G401.6 (cell line): ENCODE results near the gene CFAP251.

Experiments
- FAIRE-seq: peaks from 2 replicates; lab custom pipeline; 2012; peaks lifted over from hg19 to GRCh38; lab: Jason Lieb, UNC

The CFAP251 gene

DNA sequence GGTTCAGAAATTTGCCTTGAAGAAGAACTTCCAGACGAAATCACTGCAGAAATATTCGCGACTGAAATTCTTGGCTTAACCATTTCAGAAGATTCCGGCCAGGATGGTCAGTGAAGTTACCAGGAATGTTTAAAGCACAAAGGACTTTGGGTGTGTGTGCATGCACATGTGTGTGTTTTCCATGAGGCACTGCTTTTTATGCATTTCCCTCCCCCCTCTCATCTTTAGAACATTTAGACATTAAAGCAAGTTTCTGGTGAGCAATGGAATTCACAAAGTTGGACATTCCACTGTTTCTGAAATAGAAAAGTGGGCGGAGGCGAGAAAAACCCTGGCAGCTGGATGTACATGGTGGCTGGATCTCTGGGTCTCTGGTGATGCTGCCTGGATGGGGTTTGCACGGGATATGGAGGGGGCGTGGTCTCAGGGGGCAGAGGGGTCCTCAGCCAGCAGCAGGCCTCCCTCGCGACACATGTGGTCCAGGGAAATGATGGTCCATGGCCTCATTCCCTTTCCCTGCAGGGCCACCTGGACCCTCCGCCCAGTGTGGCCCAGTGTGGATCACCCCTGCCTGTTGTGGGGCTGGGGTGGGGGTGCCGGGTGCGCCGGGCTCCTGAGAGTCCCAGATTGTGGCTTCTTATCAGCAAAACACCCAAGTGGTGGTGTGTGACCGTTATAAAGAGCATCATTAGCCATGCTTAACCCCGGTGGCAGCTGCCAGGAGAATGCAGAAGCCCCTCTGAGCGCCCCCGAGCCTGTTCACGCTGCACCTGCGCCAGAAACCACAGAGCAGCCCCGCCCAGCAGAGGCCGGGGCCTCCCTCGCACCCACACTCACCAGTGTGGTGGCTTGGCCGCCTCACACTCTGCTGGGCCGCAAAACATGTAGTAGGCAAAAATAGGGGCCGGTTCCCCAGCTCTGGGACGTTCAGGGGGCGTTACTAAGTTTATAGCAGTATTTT is 85.5 kb downstream of the CFAP251 start:
- no peak for FAIRE-seq

DNA sequence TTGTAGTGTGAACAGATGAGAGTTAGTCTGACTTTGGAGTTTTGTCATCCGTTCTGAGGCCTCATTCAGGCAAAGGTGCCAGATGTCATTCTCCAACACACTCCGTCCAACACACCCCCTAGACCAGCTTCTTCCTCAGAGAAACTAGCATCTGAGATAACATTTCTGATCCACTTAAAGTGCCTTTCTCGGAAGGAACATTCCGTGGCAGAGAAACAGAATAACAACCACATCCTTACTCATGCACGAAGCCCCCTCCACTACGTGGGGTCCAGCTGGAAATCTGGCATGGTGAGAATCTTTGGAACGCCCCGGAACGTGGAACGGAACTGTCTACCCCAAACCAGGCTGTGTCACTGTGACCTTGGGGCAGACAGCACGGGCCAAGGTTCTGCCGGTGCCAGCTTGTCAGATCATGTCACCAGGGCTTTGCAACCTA is 86.3 kb downstream of the CFAP251 start:
- no peak for FAIRE-seq

DNA sequence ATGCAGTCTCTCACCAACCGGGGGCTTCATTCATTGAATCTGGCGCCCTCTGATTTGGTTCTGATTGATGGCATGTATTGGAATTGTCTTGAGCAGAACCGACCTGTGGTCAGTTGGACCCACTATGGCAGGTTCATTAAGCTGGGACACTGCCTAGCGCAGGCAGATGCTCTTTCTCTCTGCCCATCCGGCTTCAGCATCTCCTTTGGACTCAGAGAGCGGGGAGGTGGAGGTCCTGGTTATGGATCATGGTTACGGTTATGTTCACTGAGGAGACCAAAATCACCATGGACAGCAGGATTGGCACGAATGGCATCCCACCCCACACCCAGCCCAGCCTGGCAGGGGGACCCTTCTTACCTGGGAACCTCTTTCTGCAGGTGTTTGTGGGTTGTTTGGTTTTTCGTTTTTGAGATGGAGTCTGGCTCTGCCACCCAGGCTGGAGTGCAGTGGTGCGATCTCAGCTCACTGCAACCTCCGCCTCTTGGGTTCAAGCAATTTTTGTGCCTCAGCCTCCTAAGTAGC is 86.9 kb downstream of the CFAP251 start:
- FAIRE-seq = no peak

DNA sequence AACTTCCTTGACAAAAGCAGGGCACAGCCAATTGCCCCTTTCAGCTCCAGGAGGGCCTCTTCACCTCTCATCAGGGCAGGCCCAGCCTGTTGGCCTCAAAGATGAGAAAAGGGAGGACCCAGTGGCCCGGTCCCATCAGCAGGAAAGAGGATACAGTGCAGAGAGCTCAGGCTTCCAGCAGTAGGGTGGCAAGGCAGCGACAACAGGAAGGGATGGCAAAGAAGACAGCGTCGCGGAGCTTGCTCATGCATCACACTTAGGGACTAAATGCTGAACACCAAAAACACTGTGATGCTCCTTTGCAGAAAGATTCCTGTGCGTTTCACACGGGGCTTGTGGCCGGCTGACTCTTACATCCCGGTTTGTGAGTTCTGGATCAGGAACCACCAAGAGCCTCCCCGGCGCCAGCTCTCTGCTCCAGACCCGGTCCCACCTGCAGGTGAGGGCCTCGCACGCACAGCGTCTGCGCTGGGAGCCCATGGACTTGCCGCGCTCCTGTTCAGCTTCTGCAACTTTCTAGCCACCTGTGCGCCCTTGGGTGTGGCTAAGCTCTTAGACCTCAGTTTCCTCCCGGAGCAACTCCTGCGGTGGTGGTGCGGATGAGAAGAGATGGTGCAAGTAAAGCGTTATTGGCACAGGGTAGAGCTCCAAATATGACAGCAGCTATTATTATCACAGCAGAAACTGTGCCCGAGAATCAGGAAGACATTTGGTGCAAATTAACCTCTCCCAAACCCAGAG is 88.0 kb downstream of the CFAP251 start:
- no peak for FAIRE-seq

DNA sequence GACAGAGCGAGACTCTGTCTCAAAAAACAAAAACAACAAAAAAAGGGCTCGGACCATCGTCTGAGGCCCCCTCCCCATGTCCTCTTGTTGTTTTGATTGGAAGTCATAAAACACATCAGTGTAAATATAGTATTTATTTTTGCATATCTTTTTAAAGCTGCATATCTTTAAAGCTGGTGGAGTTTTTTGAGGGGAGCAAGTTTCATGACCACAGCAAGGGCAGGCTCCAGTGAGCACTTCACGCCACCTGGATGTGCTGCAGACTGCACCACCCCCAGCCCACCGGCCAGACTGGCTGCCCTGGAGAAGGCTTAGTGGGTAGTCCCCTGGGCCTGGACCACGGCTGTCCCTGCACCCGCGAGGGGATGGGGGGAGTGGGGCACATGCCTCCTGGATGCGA is 91.3 kb downstream of the CFAP251 start:
- no peak for FAIRE-seq

DNA sequence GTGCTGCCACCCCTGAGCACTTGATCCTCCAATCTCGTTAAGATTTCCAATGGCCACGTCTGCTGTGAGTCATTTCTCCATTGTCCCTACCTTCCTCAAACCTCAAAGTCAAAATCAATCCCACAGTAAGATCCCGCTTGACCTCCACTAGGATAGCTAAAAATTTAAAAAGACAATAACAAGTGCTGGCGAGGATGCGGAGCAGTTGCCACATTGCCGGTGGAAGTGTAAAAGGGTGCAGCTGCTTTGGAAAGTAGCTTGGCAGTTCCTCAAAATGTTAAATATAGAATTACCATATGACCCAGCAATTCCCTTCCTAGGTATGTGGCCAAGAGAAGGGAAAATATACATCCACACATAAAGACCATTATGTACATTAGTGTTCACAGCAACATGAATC is 93.8 kb downstream of the CFAP251 start:
- FAIRE-seq = no peak

DNA sequence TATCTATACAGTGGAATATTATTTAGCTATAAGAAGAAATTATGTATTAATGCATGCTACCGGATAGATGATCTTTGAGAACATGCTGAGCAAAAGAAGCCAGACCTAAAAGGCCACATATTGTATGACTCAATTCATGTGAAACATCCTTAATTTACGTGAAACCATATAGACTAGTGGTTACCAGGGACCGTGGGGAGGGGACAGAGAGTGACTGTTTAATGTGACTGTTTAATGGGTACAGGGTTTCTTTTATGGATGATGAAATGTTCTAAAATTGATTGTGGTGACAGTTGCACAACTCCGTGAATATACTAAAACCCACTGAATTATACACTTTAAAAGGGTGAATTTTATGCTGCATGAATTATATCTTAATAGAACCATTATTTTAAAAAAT is 94.7 kb downstream of the CFAP251 start:
- FAIRE-seq = no peak

DNA sequence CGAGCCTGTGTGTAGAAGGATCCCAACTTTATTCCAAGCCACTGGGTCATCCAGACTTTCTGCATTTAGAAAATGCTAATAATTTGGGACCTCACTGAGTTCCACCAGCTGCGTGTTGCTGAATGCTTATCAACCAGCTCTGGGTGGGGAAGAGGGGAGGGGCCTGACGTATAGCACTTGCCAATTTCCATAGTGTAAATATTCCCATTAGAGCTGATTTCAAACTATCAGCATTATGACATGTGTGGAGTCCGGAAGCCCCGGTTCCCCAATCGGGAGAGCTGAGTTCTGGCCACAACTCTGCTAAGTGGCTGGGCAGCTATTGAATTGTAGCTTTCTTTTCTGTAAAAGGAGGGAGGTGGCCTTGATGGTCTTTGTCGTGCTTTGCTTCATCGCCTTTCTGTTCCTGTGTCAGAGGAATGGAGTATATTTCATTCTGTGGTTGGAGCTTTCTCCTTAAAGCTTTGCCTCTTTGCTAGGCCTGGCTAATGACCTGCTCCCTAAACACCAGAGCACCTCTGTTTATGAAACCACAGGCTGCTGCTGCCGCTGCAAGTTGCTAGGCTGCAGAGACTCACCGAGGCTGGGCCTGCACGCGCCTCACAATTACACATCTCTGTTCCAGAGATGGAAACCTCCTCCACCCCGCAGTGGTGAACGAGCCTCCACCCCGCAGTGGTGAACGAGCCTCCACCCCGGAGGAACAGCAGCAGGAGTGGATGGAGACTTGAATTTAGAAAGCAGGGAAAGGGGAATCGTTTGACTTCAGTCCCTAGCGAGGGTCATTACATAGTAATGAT is 95.6 kb downstream of the CFAP251 start:
- FAIRE-seq = no peak

DNA sequence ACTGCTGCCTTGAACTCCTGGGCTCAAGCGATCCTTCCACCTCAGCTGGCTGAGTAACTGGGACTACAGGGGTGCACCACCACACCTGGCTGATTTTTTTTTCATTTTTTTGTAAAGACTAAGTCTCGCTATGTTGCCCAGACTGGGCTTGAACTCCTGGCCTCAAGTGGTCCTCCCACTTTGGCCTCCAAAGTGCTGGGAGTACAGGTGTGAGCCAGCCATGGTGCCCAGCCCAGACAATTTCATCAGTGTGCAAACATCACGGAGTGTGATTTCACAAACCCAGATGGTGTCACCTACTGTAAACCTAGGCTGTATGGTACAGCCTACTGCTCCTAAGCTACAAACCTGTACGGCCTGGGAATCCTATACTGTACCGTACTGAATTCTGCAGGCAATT is 96.4 kb downstream of the CFAP251 start:
- FAIRE-seq = no peak

DNA sequence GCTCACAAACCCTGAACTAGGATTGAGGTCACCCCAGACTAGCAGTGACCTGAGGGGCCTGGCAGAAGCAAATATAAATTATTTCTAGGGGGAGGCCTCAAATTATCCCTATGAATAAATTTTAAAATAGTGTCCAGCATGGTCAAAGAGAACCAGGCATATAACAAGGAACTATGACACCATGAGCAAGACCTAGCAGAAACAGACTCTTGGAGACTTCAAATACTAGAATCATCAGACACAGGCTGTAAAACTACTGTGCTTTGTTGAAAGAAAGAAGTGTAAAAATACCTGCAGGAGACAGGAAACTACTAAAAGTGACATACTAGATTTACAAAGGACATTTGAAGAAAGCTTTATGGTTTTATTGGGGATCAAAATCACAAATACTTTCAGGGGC is 100.1 kb downstream of the CFAP251 start:
- no peak for FAIRE-seq

DNA sequence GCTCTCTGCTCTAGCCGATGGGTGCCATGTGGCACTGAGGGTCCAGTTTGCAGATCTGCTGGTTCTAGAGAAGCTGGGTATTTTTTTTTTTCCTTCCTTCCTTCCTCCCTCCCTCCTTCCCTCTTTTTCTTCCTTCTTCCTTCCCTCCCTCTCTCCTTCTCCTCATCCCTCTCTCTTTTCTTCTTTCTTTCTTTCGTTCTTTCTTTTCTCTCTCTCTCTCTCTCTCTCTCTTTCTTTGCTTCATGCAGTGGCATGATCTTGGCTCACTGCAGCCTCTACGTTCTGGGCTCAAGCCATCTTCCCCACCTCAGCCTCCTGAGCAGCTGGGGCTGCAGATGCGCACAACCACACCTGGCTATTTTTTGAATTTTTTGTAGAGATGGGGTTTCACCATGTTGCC is 100.5 kb downstream of the CFAP251 start:
- no peak for FAIRE-seq

DNA sequence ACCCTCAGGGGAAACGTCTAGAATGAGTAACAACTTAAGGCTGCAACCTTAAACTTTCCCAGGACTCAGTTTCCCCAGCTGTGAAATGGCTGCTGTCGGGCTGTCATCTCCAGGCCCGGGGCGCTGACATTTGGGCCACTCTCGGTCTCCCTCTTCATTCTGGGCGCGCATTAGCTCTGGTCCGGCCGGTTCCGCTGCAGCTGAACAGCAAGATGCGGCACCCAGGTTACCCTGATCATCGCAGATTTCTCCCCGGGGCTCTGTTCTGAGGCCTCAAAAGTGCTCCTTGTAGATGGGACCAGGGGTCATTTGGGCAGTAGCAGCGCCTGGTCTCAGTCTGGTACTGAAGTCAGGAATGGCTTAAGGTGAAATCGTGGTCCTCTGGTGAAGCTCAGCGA is 102.4 kb downstream of the CFAP251 start:
- no peak for FAIRE-seq

DNA sequence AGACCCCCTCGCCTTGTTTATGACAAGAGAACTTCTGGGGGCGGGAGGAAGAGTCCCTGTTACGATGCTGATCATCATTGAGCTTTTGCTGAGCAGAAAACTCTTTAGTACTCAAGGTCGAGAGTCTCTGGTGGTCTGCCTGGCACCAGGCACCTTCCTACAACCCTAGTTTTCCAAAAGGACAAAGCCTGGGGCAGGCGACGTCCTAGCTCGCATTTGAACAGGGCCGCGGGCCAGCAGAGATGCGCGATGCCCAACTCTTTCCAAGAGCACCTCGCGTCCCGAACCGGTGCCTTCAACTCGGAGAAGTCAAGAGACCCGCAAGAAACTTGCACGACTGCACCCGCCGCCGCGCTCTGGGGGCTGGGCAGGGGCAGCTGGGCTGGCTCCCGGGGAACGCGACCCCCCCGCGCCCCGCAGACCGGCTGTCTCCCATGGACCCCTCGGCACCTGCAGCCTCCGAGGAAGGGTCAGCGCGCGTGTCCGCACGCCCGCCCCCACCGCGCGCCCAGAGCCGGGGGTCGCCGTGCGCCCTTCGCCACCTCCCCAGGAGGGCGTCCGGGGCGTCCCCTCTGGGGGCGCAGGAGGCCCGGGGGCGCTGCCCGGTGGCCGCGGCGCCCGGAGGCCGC is 102.9 kb downstream of the CFAP251 start:
- FAIRE-seq = no peak

DNA sequence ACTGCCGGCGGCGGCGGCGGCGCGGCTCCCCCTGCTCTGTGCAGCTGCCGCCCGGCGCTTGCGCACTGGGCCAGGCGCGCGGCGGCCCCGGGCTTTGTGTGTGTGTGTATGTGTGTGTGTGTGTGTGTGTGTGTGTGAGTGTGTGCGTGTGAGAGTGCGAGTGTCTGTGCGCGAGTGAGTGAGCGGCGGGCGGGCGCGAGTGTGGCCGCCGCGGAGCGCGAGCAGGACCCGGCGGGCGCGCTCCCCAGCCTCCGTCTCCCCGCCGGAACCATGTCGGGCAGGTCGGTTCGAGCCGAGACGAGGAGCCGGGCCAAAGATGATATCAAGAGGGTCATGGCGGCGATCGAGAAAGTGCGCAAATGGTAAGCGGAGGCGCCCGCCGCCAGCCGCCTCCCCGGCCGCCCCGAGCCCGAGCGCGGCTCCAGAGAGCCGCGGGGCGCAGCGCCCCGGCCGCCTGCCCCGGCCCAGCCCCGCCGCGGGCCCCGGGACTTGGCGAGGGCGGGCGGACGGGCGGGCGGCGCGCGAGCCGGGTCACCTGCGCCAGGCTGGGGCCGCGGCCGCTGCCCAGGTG is 103.5 kb downstream of the CFAP251 start, which contains the start of gene BCL7A:
BCL7A (plus strand) TSS at position 63 of the 571 bp plus-strand sequence; CDS start at position 271, 208 bp downstream.
- no peak for FAIRE-seq

DNA sequence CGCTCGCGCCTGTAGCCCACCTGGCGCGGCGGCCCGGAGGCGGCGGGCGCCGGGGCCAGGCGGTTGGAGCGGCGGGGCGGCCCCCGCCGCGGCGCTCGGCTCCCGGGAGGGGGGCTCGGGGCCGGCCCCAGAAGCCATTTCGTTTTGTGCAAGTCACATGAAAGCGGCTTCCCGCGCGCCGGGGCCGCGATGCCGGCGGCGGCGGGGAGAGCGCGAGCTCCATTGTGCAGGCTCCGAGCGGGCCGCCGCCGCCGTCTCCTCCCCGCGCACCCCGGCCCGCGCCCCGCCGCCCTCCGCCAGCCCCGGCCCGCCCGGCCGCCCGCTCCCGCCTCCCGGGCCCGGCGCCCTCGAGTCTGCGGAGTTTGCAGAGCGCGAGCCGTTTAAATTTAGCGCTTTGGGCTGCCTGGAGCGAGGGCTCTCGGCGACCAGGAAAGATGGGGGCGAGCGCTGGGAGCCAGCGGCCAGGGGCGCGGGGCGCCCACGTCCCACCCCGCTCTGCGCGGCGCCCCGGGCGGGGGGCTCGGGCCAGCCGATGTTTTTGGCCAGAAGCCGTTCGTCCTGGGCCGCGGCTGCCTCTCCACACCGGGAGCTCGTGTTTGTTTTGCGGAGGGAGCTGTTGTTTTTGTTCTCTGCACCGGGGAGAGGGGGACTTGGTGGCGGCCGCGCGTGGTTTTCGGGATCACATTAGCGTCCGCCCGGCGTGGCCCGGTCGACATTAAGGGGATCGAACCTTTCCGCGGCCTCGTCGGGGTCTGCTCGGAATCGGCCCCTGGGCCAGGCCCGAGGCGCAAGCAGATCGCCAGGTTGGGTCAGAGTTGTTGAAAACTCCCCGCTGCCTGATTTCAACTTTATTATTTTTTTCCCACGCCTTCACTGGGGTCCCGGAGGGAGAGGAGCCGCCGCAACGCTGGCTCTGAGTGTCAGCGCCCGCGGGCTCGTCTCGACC is 104.3 kb downstream of the CFAP251 start:
- FAIRE-seq = no peak

DNA sequence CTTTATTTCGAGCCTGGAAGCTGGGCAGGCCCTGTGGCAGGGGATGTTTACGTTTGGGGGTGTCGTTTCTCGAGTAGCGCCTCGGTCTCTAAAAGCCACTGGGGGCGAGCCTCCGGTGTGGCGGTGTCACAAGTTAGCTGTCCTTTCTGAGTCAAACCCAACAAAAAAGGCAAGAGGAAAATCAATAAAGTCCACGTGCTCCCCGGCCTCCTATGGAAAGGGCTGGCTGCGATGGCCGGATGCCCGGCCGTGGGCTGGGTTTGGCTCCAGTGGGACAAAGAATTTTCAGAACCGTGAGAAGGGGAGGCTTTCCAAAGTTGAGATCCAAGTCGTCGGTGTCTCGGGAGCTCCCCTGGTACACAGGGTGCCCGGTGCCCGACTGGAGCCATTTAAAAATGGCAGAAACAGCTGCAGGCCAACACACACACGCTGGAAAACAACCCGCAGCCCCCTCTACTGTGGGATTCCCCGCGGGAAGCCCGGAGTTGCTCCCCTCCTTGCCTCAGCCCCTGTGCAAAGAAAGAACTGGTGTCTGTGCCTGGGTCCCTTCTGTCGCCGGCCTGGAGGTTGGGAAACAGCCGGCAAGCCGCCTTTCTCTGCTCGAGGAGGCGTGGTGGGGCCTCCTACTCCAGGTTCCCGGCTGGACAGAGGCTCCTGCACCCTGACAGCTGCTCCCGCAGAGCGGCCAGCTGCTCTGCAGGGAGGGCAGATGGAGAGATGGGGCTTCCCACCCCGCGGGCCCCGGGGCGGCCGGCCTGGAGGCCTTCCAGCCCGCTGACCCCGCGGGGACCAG is 105.1 kb downstream of the CFAP251 start:
- FAIRE-seq = no peak

DNA sequence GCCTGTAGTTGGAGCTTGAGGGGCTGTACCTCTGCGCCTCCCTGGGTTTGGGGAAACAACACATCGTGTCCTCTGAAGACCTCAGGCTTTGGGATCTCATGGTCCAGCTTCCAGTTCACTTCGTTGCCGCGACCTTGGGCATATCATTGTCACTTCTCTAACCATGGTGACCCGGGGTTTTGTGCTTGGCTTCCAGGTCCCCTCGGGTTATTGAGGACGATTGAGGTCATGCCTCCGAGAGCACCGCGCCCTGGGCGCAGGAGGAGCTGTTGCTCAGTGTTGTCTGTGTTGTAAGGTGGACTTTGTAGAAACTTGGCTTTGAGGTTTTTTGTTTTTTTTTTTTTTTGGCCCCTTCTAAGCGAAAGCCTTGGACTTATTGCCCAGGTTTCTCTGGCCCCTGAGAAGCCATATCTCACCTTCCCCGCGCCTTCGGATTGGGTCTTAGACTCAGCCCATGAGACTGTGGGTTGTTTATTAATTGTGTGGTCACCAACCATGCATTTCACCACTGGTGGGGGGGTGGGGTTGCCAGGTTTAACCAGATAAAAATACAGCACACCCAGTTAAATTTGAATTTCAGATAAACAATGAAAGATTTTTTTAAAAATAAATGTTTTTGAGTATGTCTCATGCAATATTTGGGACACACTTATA is 105.9 kb downstream of the CFAP251 start:
- FAIRE-seq = no peak

DNA sequence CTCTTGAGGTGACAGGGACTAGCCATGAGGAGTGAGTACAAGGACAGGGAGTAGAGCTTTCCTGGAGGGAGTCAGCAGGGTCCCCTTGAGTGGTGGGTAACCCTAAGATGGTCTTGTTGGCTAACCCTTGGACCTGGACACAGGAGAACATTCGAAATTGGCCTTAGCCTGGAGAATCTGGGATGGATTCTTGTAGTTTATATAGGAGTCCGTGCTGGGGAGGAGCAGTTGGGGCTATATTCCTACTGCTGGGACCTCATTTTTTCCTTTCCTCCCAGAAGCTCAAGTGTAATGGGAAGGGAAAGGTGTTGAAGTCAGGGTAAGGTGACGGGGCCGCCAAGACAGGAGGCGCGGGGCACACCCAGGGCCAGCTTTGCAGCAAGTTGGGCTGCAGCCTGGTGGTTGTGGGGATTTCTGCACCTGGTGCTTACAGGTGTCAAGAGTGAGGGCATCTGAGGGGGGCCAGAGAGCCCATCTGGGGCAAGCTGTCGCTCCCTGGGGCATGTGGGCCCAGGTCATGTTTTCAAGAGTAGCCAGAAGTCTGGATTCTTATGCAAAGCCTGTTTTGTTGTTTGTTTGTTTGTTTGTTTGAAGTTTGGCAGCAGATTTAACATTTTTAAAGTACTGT is 108.4 kb downstream of the CFAP251 start:
- no peak for FAIRE-seq
